Testis (tissue), 3 donors: ENCODE data around the gene WDR17. TPM values are rescaled to one million over a fixed set of nuclear protein-coding genes. Genes with fewer than 3 reads are reported as not detected.
"Not testable (repeated sequence)": the region's sequence is repeated elsewhere in the genome, so short reads cannot be mapped to it uniquely, and the experiment has no call there.

Source experiments
- DNase-seq: peaks from one replicate; pipeline ENCODE4 v3.0.0-alpha.2; 2019
- H3K27ac ChIP-seq, 2 donors: fragments of 200-600 bp; sonication (generic); one replicate each; pipeline ENCODE4 v1.5.1; 2019
- H3K27me3 ChIP-seq: fragments of 200-600 bp; sonication (generic); one replicate; pipeline ENCODE4 v1.5.1; 2019
- H3K36me3 ChIP-seq: fragments of 200-600 bp; sonication (generic); one replicate; pipeline ENCODE4 v1.5.1; 2017; ENCODE audit warnings: low read depth; ENCODE audit errors: missing control alignments
- H3K4me1 ChIP-seq: fragments of 200-600 bp; sonication (generic); one replicate; pipeline ENCODE4 v1.5.1; 2019
- H3K4me3 ChIP-seq, 2 donors: fragments of 200-600 bp; sonication (generic); one replicate each; pipeline ENCODE4 v1.5.1; 2017 to 2019
- H3K9me3 ChIP-seq: fragments of 200-600 bp; sonication (generic); one replicate; pipeline ENCODE4 v1.5.1; 2017
- CTCF ChIP-seq, 3 experiments: fragments of 450-650 bp in 2 of 3; fragments of 200-600 bp in 1 of 3; sonication (generic) in 1 of 3; IDR thresholded peaks; one replicate each; pipeline ENCODE4 v1.5.1; 2016 to 2019; ENCODE audit warnings: antibody characterized with exemption in 3 of 3, mild to moderate bottlenecking in 2 of 3, moderate library complexity in 1 of 3
- POLR2A ChIP-seq: fragments of 450-650 bp; IDR thresholded peaks from one replicate; pipeline ENCODE4 v1.6.1; 2017; ENCODE audit warnings: antibody characterized with exemption, mild to moderate bottlenecking, moderate library complexity
- WGBS, 2 donors: methylation state at CpG; one replicate each; pipeline ENCODE4 v1.1.5; 2018; 5-methylcytosine and 5-hydroxymethylcytosine counted together
- intact Hi-C: fragments of 100-400 bp; cut with DNase I; formaldehyde crosslinking; loops from one replicate; pipeline ENCODE4 v1.15.1; 2023; ENCODE audit warnings: low total_unique reads
- polyA plus RNA-seq: library from polyadenylated mRNA; stranded (reverse); fragments of 350-450 nt; fragmentation: Illumina TruSeq; extraction: RNeasy Lipid Tissue Mini Kit (QIAGEN cat#74804); gene quantifications from one replicate; pipeline ENCODE4 v1.2.3, GENCODE V29; 2014; ENCODE audit warnings: low read depth, low replicate concordance; ENCODE audit not compliant: insufficient read depth
- total RNA-seq, 2 donors: library from RNA; depleted of rRNA; stranded (reverse); fragments of >200 nt; gene quantifications; one replicate each; pipeline ENCODE4 v1.2.3, GENCODE V29; 2016

The WDR17 gene
- total and polyA plus RNA-seq, 3 donors from 2014 or later: 4.8 to 10.2 (median 9.3) TPM

GRCh38 chr4:176210579-176211296 is 145.1 kb downstream of the WDR17 start:
- H3K27ac ChIP-seq: no peak overlapping the region
- no peaks in the 10 kb centered on the region for H3K9me3 ChIP-seq
- no peaks in the 10 kb centered on the region for H3K4me1 ChIP-seq
- H3K4me3 ChIP-seq: no peak overlapping the region
- WGBS, 2 donors: 81 to 83% methylated on average over 7 of the region's 7 CpGs
- H3K36me3 ChIP-seq: no peaks in the 10 kb centered on the region
- DNase-seq: no peak
- intact Hi-C loops: no loop called here
- no peaks in the 10 kb centered on the region for H3K27me3 ChIP-seq
- TF ChIP-seq CTCF (IDR thresholded peaks at IDR 0.05): no peak
- no peak for TF ChIP-seq POLR2A

GRCh38 chr4:176212351-176212750 is 146.7 kb downstream of the WDR17 start:
- H3K27ac ChIP-seq, H3K4me3 ChIP-seq, H3K36me3 ChIP-seq, intact Hi-C loops, H3K9me3 ChIP-seq, H3K4me1 ChIP-seq, DNase-seq, H3K27me3 ChIP-seq: not testable (repeated sequence)
- WGBS, 2 donors: 74 to 81% methylated on average over 3 of the region's 3 CpGs

GRCh38 chr4:176217510-176217909 is 151.9 kb downstream of the WDR17 start:
- WGBS, 2 donors: 68 to 76% methylated on average over 2 of the region's 2 CpGs
- H3K27ac ChIP-seq: no peak overlapping the region
- intact Hi-C loops: no loop called here
- no peak for TF ChIP-seq POLR2A
- TF ChIP-seq CTCF (IDR thresholded peaks at IDR 0.05): no peak
- no peaks in the 10 kb centered on the region for H3K36me3 ChIP-seq
- H3K4me1 ChIP-seq: no peaks in the 10 kb centered on the region
- no peak overlapping the region for H3K4me3 ChIP-seq
- H3K27me3 ChIP-seq: no peaks in the 10 kb centered on the region
- no peak for DNase-seq
- H3K9me3 ChIP-seq: no peaks in the 10 kb centered on the region

- 52 to 74% methylated on average over 5 of the region's 5 CpGs for WGBS, 2 donors
Measured at GRCh38 chr4:176222149-176222548, 156.5 kb downstream of the WDR17 start.

GRCh38 chr4:176223561-176223960 is 157.9 kb downstream of the WDR17 start:
- no peak overlapping the region for H3K27ac ChIP-seq

More at GRCh38 chr4:176222149-176222548, 156.5 kb downstream of the WDR17 start:
- Histone ChIP-seq H3K4me3 (no peak overlapping the region), H3K27ac (no peak overlapping the region), H3K36me3 (no peaks in the 10 kb centered on the region), H3K4me1 (no peaks in the 10 kb centered on the region), H3K27me3 (no peaks in the 10 kb centered on the region), H3K9me3 (no peaks in the 10 kb centered on the region)
- no peak for DNase-seq
- intact Hi-C loops: no loop called here
- TF ChIP-seq POLR2A (no peak), CTCF (IDR thresholded peaks at IDR 0.05) (no peak)

More at GRCh38 chr4:176223561-176223960, 157.9 kb downstream of the WDR17 start:
- no peaks in the 10 kb centered on the region for H3K4me1 ChIP-seq
- intact Hi-C loops: no loop called here
- no peak for DNase-seq
- no peak overlapping the region for H3K4me3 ChIP-seq
- TF ChIP-seq POLR2A (no peak), CTCF (IDR thresholded peaks at IDR 0.05) (no peak)
- H3K36me3 ChIP-seq: no peaks in the 10 kb centered on the region
- no peaks in the 10 kb centered on the region for H3K27me3 ChIP-seq
- WGBS, 2 donors: 63 to 82% methylated on average over 2 of the region's 2 CpGs
- no peaks in the 10 kb centered on the region for H3K9me3 ChIP-seq
